Measurements from ENCODE around the gene PARP1. TPM values are rescaled to one million over a fixed set of nuclear protein-coding genes. Genes with fewer than 3 reads are reported as not detected.
"Not testable (repeated sequence)": the region's sequence is repeated elsewhere in the genome, so short reads cannot be mapped to it uniquely, and the experiment has no call there.

Gene PARP1
- 42.9 TPM for total RNA-seq (ENCODE audit: insufficient read depth, low replicate concordance)

GRCh38 chr1:226407497-226408284, at the start of gene PARP1:
Gene PARP1, minus strand, starts transcription at chr1:226408093. Its CDS starts 164 bp downstream, at chr1:226407929.
- DNase-seq (ENCODE audit: low spot score), result peak; percentile 89

DNA sequence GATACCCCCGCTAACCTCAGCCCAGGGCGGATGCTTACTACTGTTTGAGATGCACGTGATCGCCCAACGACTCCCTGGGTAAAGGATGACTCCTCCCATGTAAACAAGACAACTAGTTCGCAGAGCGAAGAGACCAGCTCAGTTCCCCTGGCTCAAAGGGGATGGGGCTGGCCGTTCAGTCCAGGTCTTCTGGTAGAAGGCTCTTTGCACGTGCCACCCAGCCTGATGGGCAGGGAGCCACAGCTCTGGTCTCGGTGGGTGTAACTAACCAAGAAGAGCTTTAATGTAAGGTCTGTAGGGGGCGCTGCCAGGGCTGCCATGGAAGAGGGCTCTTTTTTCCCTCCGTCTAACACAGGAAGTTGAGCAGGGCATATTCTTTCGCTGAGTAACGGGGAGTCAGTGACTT, 49.4 kb upstream of the PARP1 start:
- no peak for DNase-seq (ENCODE audit: low spot score)

GRCh38 chr1:226455843-226456242, 48.0 kb upstream of the PARP1 start:
- no peak for DNase-seq (ENCODE audit: low spot score)

- DNase-seq (ENCODE audit: low spot score), result peak; percentile 55
Observed at GRCh38 chr1:226454349-226454748, 46.5 kb upstream of the PARP1 start.

- DNase-seq (ENCODE audit: low spot score), result peak; percentile 94
Observed at GRCh38 chr1:226453015-226453704, 45.3 kb upstream of the PARP1 start.

- no peak for DNase-seq (ENCODE audit: low spot score)
Observed at GRCh38 chr1:226450688-226451087, 42.8 kb upstream of the PARP1 start.

DNA sequence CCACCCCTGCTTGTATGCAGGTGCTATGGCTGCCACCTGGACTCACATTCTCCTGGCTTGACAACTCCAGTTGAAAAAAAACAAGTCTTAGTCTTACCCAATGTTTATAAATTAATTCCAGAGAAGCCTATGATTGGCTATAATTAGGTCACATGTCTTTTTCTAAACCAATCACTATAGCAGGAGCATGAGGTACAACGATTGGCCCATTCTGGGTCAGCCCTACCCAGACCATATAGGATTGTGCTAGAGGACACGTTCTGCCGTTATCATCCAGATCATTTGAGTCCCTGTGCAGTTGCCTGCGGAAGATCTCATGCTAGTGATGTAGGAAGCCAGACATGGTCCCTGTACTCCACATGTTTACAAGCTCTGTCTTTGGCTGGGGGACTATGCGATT, 41.9 kb upstream of the PARP1 start:
- DNase-seq (ENCODE audit: low spot score), result no peak

GRCh38 chr1:226447932-226448665, 40.2 kb upstream of the PARP1 start:
- no peak for DNase-seq (ENCODE audit: low spot score)

DNA sequence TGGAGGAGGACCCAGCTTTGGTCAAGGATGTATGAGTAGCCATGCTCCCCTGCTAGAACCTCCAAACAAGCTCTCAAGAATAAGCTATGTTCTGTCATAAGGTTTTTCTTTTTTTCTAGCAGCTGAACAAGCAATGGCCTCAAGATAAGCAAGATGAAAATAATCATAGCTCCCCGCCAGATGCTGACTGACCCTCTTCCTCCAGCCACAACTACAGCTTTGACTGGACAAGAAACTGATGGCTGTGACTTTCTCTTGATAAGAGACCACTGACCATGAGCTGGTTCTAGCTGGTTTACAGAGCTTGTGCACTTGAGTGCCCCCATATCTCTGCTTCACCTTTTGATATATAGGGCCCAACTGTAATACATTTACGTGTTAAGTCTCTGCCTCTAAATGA, 38.2 kb upstream of the PARP1 start:
- DNase-seq (ENCODE audit: low spot score), result no peak

DNA sequence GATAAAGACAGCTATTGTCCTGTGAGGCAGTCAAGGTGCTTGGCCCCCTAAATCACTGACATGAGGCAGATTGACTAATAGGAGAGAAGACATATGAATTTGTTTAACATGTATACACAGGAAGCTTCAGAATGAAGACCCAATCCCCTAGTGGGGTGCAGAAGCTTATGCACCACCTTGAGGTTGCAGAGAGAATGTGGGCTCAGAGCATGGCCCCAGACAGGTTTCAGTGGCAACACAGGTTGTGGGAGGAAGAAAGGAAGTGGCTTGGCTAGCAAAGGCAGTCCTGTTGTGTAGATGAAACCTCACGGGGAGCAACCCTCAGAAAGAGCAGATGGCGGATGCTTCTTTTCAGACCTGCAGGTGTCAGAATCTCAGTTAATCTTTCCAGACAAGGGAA, 37.0 kb upstream of the PARP1 start:
- DNase-seq (ENCODE audit: low spot score), result no peak

DNA sequence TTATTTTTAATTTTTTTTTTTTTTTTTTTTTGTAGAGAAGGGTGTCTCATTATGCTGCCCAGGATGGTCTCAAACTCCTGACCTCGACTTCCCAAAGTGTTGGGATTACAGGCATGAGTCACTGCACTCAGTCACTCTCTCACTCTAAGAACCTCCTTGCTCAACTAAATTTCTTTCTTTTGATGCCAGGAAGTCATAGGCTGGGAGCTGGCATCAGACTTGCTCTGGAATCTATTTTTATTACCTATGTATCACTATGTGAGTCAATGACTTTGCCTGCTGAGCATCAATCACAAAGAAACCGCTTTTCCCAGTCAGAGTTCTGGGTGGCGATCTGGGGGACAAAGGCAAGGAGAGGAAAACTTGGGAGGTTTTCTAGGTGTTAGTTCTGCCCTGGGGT, 35.5 kb upstream of the PARP1 start:
- DNase-seq (ENCODE audit: low spot score), result peak; percentile 40

GRCh38 chr1:226443033-226443432, 35.1 kb upstream of the PARP1 start:
- DNase-seq (ENCODE audit: low spot score), result no peak

GRCh38 chr1:226441629-226442028, 33.7 kb upstream of the PARP1 start:
- no peak for DNase-seq (ENCODE audit: low spot score)

DNA sequence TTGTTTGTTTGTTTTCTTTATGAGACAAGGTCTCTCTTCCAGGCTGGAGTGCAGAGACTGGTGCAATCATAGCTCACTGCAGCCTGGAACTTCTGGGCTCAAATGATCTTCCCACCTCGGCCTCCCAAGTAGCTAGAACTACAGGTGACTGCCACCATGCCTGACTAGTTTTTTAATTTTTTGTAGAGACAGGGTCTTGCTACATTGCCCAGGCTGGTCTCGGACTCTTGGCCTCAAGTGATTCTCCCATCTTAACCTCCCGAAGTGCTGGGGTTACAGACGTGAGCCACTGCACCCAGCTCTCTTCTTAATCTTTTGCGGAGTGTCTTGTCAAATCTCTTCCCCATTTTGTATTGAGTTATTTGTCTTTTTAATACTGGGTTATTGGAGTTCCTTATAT, 32.6 kb upstream of the PARP1 start:
- DNase-seq (ENCODE audit: low spot score), result no peak

DNA sequence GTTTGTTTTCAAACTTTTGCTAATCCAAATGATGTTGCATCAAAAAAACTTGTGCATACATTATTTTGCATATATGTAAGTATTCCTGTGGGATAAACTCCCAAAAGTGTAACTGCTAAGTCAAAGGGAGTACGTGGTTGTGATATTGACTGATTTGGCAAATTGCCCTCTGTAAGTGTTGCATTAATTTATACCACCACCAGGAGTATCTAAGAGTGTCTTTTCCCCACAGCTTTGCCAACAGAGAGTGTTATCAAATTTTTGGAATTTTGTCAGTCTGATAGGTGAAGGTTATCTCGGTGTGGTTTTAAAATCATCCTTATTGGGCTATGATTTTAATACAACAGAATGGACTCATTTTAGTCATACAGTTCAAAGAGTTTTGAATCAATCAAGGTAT, 30.1 kb upstream of the PARP1 start:
- no peak for DNase-seq (ENCODE audit: low spot score)

- DNase-seq (ENCODE audit: low spot score), result no peak
Observed at GRCh38 chr1:226436855-226437491, 29.1 kb upstream of the PARP1 start.

- DNase-seq (ENCODE audit: low spot score), result no peak
Observed at GRCh38 chr1:226436472-226436854, 28.6 kb upstream of the PARP1 start.

GRCh38 chr1:226433341-226433720, 25.4 kb upstream of the PARP1 start:
- no peak for DNase-seq (ENCODE audit: low spot score)

- DNase-seq (ENCODE audit: low spot score), result no peak
Observed at GRCh38 chr1:226432586-226433340, 24.9 kb upstream of the PARP1 start.

GRCh38 chr1:226431898-226432297, 24.0 kb upstream of the PARP1 start:
- not testable (repeated sequence) for DNase-seq (ENCODE audit: low spot score)
